Calu3 (cell line): ENCODE results near the gene DPEP1. TPM values are rescaled to one million over a fixed set of nuclear protein-coding genes. Genes with fewer than 3 reads are reported as not detected.
"Not testable (repeated sequence)": the region's sequence is repeated elsewhere in the genome, so short reads cannot be mapped to it uniquely, and the experiment has no call there.

ENCODE experiments used
- BruUV-seq: library from RNA; stranded (reverse); fragments of 400-500 nt; replicated peaks from 2 replicates; lab custom pipeline; 2021; lab: Mats Ljungman, UMichigan
- CTCF ChIA-PET: fragments of 300-600 bp; sonication (Branson Sonifier 250); formaldehyde crosslinking; loops from one replicate; lab custom pipeline; 2022; ENCODE audit warnings: antibody characterized with exemption; lab: Charles Lee
- DNase-seq: peaks from one replicate; pipeline ENCODE4 v3.0.0; 2022
- H3K27ac Mint-ChIP-seq: one replicate; pipeline ENCODE4 v1.8.0; 2022; ENCODE audit warnings: mixed read lengths; ENCODE audit not compliant: unreplicated experiment
- H3K27me3 Mint-ChIP-seq: one replicate; pipeline ENCODE4 v1.8.0; 2022; ENCODE audit warnings: mixed read lengths; ENCODE audit not compliant: unreplicated experiment
- H3K36me3 Mint-ChIP-seq: one replicate; pipeline ENCODE4 v1.8.0; 2022; ENCODE audit warnings: mild to moderate bottlenecking, moderate library complexity, mixed read lengths; ENCODE audit not compliant: insufficient read depth, unreplicated experiment
- H3K4me1 Mint-ChIP-seq: one replicate; pipeline ENCODE4 v1.8.0; 2022; ENCODE audit warnings: mild to moderate bottlenecking, low read depth, mixed read lengths; ENCODE audit not compliant: unreplicated experiment
- H3K4me3 Mint-ChIP-seq: one replicate; pipeline ENCODE4 v1.8.0; 2022; ENCODE audit warnings: mild to moderate bottlenecking, low read depth, moderate library complexity, mixed read lengths; ENCODE audit not compliant: unreplicated experiment
- H3K9me3 Mint-ChIP-seq: one replicate; pipeline ENCODE4 v1.8.0; 2022; ENCODE audit warnings: low read depth, mixed read lengths; ENCODE audit not compliant: unreplicated experiment
- intact Hi-C: fragments of 100-400 bp; cut with micrococcal nuclease; formaldehyde crosslinking; loops from one replicate; pipeline ENCODE4 v1.10.0; 2022; ENCODE audit not compliant: unreplicated experiment
- total RNA-seq: library from RNA; stranded (reverse); gene quantifications from 2 replicates; pipeline ENCODE4 v1.2.3, GENCODE V29; 2022
- TF ChIP-seq, protein P1 (sequence below): fragments of 200-600 bp; IDR thresholded peaks from one replicate; pipeline ENCODE4 v1.8.0; 2022; ENCODE audit warnings: antibody characterized with exemption; ENCODE audit not compliant: unreplicated experiment

Gene DPEP1
- total RNA-seq, 1 experiment from 2014 or later, result not detected

- TF ChIP-seq, protein P1, sequence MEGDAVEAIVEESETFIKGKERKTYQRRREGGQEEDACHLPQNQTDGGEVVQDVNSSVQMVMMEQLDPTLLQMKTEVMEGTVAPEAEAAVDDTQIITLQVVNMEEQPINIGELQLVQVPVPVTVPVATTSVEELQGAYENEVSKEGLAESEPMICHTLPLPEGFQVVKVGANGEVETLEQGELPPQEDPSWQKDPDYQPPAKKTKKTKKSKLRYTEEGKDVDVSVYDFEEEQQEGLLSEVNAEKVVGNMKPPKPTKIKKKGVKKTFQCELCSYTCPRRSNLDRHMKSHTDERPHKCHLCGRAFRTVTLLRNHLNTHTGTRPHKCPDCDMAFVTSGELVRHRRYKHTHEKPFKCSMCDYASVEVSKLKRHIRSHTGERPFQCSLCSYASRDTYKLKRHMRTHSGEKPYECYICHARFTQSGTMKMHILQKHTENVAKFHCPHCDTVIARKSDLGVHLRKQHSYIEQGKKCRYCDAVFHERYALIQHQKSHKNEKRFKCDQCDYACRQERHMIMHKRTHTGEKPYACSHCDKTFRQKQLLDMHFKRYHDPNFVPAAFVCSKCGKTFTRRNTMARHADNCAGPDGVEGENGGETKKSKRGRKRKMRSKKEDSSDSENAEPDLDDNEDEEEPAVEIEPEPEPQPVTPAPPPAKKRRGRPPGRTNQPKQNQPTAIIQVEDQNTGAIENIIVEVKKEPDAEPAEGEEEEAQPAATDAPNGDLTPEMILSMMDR, result no peak
- H3K4me3 Mint-ChIP-seq, result no peak overlapping the region
- no peak overlapping the region for H3K27ac Mint-ChIP-seq
- intact Hi-C loops, result no loop called here
- CTCF ChIA-PET, result interaction anchor here (1.9 kb wide), 1 partner anchor 28 kb away, joined by 4 read pairs; no protein-coding TSS in a partner anchor
- peaks cover 68% of the 10 kb centered on the region for H3K27me3 Mint-ChIP-seq
- H3K36me3 Mint-ChIP-seq, result no peaks in the 10 kb centered on the region
- H3K9me3 Mint-ChIP-seq, result no peaks in the 10 kb centered on the region
- peaks cover 20% of the 10 kb centered on the region for H3K4me1 Mint-ChIP-seq
- no TSS peak for BruUV-seq
- DNase-seq, result no peak
Observed at GRCh38 chr16:89629827-89630610, 16.6 kb downstream of the DPEP1 start.

DNA sequence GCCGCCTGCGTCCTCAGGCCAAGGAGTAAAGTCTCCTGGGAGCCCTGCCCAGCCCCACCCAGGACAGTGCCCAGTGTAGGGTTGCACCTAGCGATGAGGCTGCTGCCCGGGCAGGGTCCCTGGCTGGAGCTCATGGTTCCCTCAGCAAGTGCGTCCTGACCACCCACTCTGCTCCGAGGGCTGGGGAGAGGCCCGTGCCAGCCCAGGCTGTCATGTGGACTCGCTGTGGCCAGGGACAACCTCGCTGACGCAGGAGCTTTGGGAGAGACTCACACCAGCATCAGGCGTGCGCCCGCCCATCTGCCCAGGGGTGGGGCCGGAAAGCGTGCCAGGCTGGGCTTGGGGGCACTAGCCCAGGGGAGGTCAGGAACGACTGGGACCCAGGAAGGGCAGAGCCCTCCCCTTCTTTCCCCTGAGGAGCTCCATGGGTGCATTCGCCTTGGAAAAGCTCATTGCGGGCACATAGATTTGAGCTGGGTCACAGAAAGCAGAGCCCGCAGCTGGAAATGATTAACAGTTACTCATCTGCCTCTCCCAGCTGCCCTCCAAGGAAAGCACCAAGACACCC lies 19.7 kb downstream of the DPEP1 start:
- BruUV-seq, result no TSS peak
- TF ChIP-seq, protein P1, result no peak
- CTCF ChIA-PET, result interaction anchor here (1.3 to 1.7 kb wide), 3 partner anchors 10 to 31 kb away, joined by 3 to 5 read pairs (median 4); no protein-coding TSS in a partner anchor
- Mint-ChIP-seq H3K36me3 (no peaks in the 10 kb centered on the region), H3K9me3 (no peaks in the 10 kb centered on the region), H3K4me3 (no peak overlapping the region), H3K4me1 (peaks cover 20% of the 10 kb centered on the region), H3K27ac (no peak overlapping the region), H3K27me3 (peaks cover 88% of the 10 kb centered on the region)
- peak; percentile 46 for DNase-seq
- intact Hi-C loops, result no loop called here

DNA sequence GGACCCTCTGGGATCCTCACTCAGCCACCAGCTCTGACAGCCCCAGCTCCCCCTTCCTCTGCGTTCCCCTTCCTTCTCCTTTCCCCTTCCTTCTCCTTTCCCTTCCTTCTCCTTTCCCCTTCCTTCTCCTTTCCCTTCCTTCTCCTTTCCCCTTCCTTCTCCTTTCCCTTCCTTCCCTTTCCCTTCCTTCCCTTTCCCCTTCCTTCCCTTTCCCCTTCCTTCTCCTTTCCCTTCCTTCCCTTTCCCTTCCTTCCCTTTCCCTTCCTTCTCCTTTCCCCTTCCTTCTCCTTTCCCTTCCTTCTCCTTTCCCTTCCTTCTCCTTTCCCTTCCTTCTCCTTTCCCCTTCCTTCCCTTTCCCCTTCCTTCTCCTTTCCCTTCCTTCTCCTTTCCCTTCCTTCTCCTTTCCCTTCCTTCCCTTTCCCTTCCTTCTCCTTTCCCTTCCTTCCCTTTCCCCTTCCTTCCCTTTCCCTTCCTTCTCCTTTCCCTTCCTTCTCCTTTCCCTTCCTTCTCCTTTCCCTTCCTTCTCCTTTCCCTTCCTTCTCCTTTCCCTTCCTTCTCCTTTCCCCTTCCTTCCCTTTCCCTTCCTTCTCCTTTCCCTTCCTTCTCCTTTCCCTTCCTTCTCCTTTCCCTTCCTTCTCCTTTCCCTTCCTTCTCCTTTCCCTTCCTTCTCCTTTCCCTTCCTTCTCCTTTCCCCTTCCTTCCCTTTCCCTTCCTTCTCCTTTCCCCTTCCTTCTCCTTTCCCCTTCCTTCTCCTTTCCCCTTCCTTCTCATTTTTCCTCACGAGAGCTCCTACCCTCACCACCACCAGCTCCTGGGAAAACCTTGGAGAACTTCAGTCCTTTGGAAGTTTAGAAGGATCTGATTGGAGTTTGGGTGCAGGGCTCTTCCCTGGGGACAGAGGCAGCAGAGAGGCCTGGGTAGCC lies 21.3 kb downstream of the DPEP1 start:
- Mint-ChIP-seq H3K27me3 (peaks cover 90% of the 10 kb centered on the region), H3K4me1 (peaks cover 20% of the 10 kb centered on the region)
- H3K9me3 Mint-ChIP-seq, H3K27ac Mint-ChIP-seq, intact Hi-C loops, DNase-seq, H3K36me3 Mint-ChIP-seq, H3K4me3 Mint-ChIP-seq, BruUV-seq: not testable (repeated sequence)
- CTCF ChIA-PET, result interaction anchor here (0.7 to 1.7 kb wide), 3 partner anchors 10 to 33 kb away, joined by 3 to 5 read pairs (median 3); no protein-coding TSS in a partner anchor

DNA sequence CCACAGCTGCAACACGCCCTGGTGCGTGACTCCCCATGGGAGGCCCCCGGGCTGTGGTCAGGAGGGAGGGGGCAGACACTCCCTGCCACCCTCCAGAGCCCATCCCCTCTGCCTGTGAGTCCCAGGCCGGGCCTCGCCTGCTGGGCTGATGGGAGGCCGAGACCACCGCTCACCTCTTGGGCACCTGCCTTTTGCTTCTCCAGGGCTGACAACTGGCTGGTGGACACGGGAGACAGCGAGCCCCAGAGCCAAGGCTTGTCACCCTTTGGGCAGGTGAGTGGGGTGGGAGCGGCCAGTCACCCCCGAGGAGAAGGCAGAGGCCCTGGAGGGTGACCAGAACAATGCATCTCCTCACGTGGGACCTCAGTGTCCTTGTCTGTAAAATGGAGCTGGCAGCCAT lies 23.2 kb downstream of the DPEP1 start:
- no peak for DNase-seq
- BruUV-seq, result no TSS peak
- Mint-ChIP-seq H3K27me3 (peaks cover 90% of the 10 kb centered on the region), H3K4me1 (peaks cover 32% of the 10 kb centered on the region), H3K27ac (no peak overlapping the region), H3K36me3 (peaks cover 7% of the 10 kb centered on the region), H3K9me3 (no peaks in the 10 kb centered on the region), H3K4me3 (no peak overlapping the region)
- CTCF ChIA-PET, result no interaction called here
- TF ChIP-seq, protein P1, result no peak
- intact Hi-C loops, result no loop called here
